Measurements from ENCODE around the gene HDAC9.

GRCh38 chr7:18468795-18469194 is 26.8 kb upstream of the HDAC9 start:
- TF ChIP-seq CTCF (IDR thresholded peaks at IDR 0.05), result no peak
- TF ChIP-seq HOXA7 (CRISPR knock-in tag; IDR thresholded peaks at IDR 0.05), result no peak
- no peak for TF ChIP-seq EP300 (IDR thresholded peaks at IDR 0.05)
